ENCODE results near the gene ACSF3.

ACSF3 gene

GRCh38 chr16:89155184-89155679 is 61.6 kb downstream of the ACSF3 start:
- peak; percentile 43 for ATAC-seq
- TF ChIP-seq BACH2 (CRISPR knock-in tag; IDR thresholded peaks at IDR 0.05; ENCODE audit: borderline replicate concordance) (no peak), GLIS3 (CRISPR knock-in tag; IDR thresholded peaks at IDR 0.05) (no peak), ZNF565 (CRISPR knock-in tag; conservative IDR thresholded peaks at IDR 0.05; ENCODE audit: low read depth) (no peak), ZC3H10 (CRISPR knock-in tag; IDR thresholded peaks at IDR 0.05) (no peak), ZNF8 (CRISPR knock-in tag; IDR thresholded peaks at IDR 0.05) (no peak), ISL1 (CRISPR knock-in tag; IDR thresholded peaks at IDR 0.05) (no peak), OSR1 (CRISPR knock-in tag; IDR thresholded peaks at IDR 0.05) (no peak), TOX (CRISPR knock-in tag; IDR thresholded peaks at IDR 0.05; ENCODE audit: borderline replicate concordance) (no peak), RARB (CRISPR knock-in tag; IDR thresholded peaks at IDR 0.05) (no peak), CSDC2 (CRISPR knock-in tag; IDR thresholded peaks at IDR 0.05) (no peak), CREB5 (CRISPR knock-in tag; IDR thresholded peaks at IDR 0.05; ENCODE audit: low read depth) (no peak), CSRNP3 (CRISPR knock-in tag; IDR thresholded peaks at IDR 0.05) (no peak), ZFP3 (CRISPR knock-in tag; IDR thresholded peaks at IDR 0.05) (no peak)

GRCh38 chr16:89155851-89156739 is 62.4 kb downstream of the ACSF3 start:
- ATAC-seq = peak; percentile 14; the same call in 2 of the 3 replicates
- TF ChIP-seq ZNF565 (CRISPR knock-in tag; conservative IDR thresholded peaks at IDR 0.05; ENCODE audit: low read depth) (no peak), SNAI2 (CRISPR knock-in tag; IDR thresholded peaks at IDR 0.05) (no peak), ZNF8 (CRISPR knock-in tag; IDR thresholded peaks at IDR 0.05) (no peak), GLIS3 (CRISPR knock-in tag; IDR thresholded peaks at IDR 0.05) (no peak), ZFP3 (CRISPR knock-in tag; IDR thresholded peaks at IDR 0.05) (no peak), TOX (CRISPR knock-in tag; IDR thresholded peaks at IDR 0.05; ENCODE audit: borderline replicate concordance) (no peak)

- TF ChIP-seq PATZ1 (CRISPR knock-in tag; IDR thresholded peaks at IDR 0.05; ENCODE audit: borderline replicate concordance) = no peak
- no peak for TF ChIP-seq POU6F1 (CRISPR knock-in tag; IDR thresholded peaks at IDR 0.05; ENCODE audit: borderline replicate concordance, low read depth)
- no peak for TF ChIP-seq ZC3H10 (CRISPR knock-in tag; IDR thresholded peaks at IDR 0.05)
- no peak for TF ChIP-seq TOX (CRISPR knock-in tag; IDR thresholded peaks at IDR 0.05; ENCODE audit: borderline replicate concordance)
- TF ChIP-seq PPARA (CRISPR knock-in tag; IDR thresholded peaks at IDR 0.05; ENCODE audit: borderline replicate concordance) = no peak
- no peak for TF ChIP-seq ZNF565 (CRISPR knock-in tag; conservative IDR thresholded peaks at IDR 0.05; ENCODE audit: low read depth)
- no peak for TF ChIP-seq OSR1 (CRISPR knock-in tag; IDR thresholded peaks at IDR 0.05)
- TF ChIP-seq BACH2 (CRISPR knock-in tag; IDR thresholded peaks at IDR 0.05; ENCODE audit: borderline replicate concordance) = no peak
- no peak for TF ChIP-seq TCF4 (CRISPR knock-in tag; IDR thresholded peaks at IDR 0.05; ENCODE audit: borderline replicate concordance)
- no peak for TF ChIP-seq ESRRG (CRISPR knock-in tag; IDR thresholded peaks at IDR 0.05)
- no peak for TF ChIP-seq CSRNP3 (CRISPR knock-in tag; IDR thresholded peaks at IDR 0.05)
- TF ChIP-seq ZFP3 (CRISPR knock-in tag; IDR thresholded peaks at IDR 0.05) = no peak
- no peak for TF ChIP-seq ZNF70 (CRISPR knock-in tag; IDR thresholded peaks at IDR 0.05)
- TF ChIP-seq GLIS3 (CRISPR knock-in tag; IDR thresholded peaks at IDR 0.05) = no peak
- no peak for TF ChIP-seq ZFP30 (CRISPR knock-in tag; IDR thresholded peaks at IDR 0.05)
- peak; percentile 14 for ATAC-seq
Observed at GRCh38 chr16:89156740-89157645, 63.3 kb downstream of the ACSF3 start.

Data from SK-N-SH treated with all-trans-retinoic acid at 6 μM for 48 hours (cell line).